A549 (cell line): ENCODE data around the gene TNFRSF19. TPM values are rescaled to one million over a fixed set of nuclear protein-coding genes. Genes with fewer than 3 reads are reported as not detected.

Experiments used
- ATAC-seq, 2 experiments: fragments of 200-7000 bp in 1 of 2; fragments of >200 bp in 1 of 2; cut with Nextera tagmentation in 1 of 2; cut with Tn5 transposase in 1 of 2; 3 replicates each; pipeline versions ENCODE4 v1.8.0 to v1.9.1; 2018 to 2020; ENCODE audit warnings: mild to moderate bottlenecking in 1 of 2, moderate library complexity in 1 of 2
- CTCF ChIA-PET: fragments of 300-600 bp; sonication (Branson Sonifier 250); formaldehyde crosslinking; extraction: SDS; loops from one replicate; lab custom pipeline; 2021; ENCODE audit warnings: antibody characterized with exemption, inconsistent platforms; lab: Yijun Ruan, JAX
- POLR2A ChIA-PET: fragments of 350-600 bp; formaldehyde crosslinking; extraction: SDS; loops from one replicate; lab custom pipeline; 2021; ENCODE audit warnings: antibody characterized with exemption, inconsistent platforms; lab: Yijun Ruan, JAX
- DNase-seq, 2 experiments: peaks; one replicate each; pipeline versions ENCODE4 v3.0.0 to v3.0.0-alpha.2; 2011 to 2016; ENCODE audit warnings: low read depth in 1 of 2, low spot score in 1 of 2
- FAIRE-seq: peaks from 2 replicates; lab custom pipeline; 2011; peaks lifted over from hg19 to GRCh38; lab: Jason Lieb, UNC
- H3K27ac ChIP-seq, 2 experiments: fragments of >200 bp; sonication (Bioruptor Twin); formaldehyde crosslinking; 3 replicates each; pipeline ENCODE4 v1.5.1; 2016 to 2017
- H3K4me1 ChIP-seq: fragments of >200 bp; sonication (Bioruptor Twin); formaldehyde crosslinking; 3 replicates; pipeline ENCODE4 v1.6.1; 2016
- H3K4me2 ChIP-seq: fragments of >200 bp; sonication (Bioruptor Twin); formaldehyde crosslinking; 3 replicates; pipeline ENCODE4 v1.6.1; 2016
- H3K4me3 ChIP-seq: fragments of >200 bp; sonication (Bioruptor Twin); formaldehyde crosslinking; 3 replicates; pipeline ENCODE4 v1.5.1; 2016
- H3K9me3 ChIP-seq: fragments of >200 bp; sonication (Bioruptor Twin); formaldehyde crosslinking; 3 replicates; pipeline ENCODE4 v1.6.1; 2016
- ATOH8 ChIP-seq: fragments of 250-450 bp; sonication (Bioruptor Pico); IDR thresholded peaks from 2 replicates; pipeline ENCODE4 v1.5.0; 2020; ENCODE audit warnings: low read depth, mild to moderate bottlenecking, moderate library complexity
- BHLHE40 ChIP-seq: IDR thresholded peaks from 2 replicates; pipeline ENCODE4 v1.6.1; 2012; ENCODE audit warnings: low read depth, low read length, inconsistent platforms
- E2F6 ChIP-seq: IDR thresholded peaks from 2 replicates; pipeline ENCODE4 v1.6.1; 2012; ENCODE audit warnings: low read depth, borderline replicate concordance
- EHF ChIP-seq: fragments of 250-450 bp; sonication (Bioruptor Pico); IDR thresholded peaks from 2 replicates; pipeline ENCODE4 v1.5.0; 2020; ENCODE audit warnings: mild to moderate bottlenecking
- ELK1 ChIP-seq: fragments of 150-350 bp; IDR thresholded peaks from 2 replicates; pipeline ENCODE4 v1.6.1; 2014; ENCODE audit warnings: low read depth, mild to moderate bottlenecking, low read length
- ESRRA ChIP-seq: fragments of 150-350 bp; IDR thresholded peaks from 2 replicates; pipeline ENCODE4 v1.6.1; 2014; ENCODE audit warnings: mild to moderate bottlenecking, low read length, borderline replicate concordance
- FOSL2 ChIP-seq, 2 experiments: fragments of 450-650 bp in 1 of 2; fragments of >200 bp in 1 of 2; sonication (Bioruptor Twin) in 1 of 2; formaldehyde crosslinking; IDR thresholded peaks; 2 replicates each; pipeline versions ENCODE4 v1.5.0 to v1.6.1; 2016 to 2020; ENCODE audit warnings: mild to moderate bottlenecking in 1 of 2, moderate library complexity in 1 of 2
- FOXS1 ChIP-seq: fragments of 250-450 bp; sonication (Bioruptor Pico); IDR thresholded peaks from 2 replicates; pipeline ENCODE4 v1.5.0; 2020; ENCODE audit warnings: mild to moderate bottlenecking, moderate library complexity
- GATA3 ChIP-seq: IDR thresholded peaks from 2 replicates; pipeline ENCODE4 v1.6.1; 2012; ENCODE audit warnings: borderline replicate concordance
- HDAC2 ChIP-seq: fragments of 200-600 bp; sonication (generic); IDR thresholded peaks from 2 replicates; pipeline ENCODE4 v1.6.1; 2016
- HES2 ChIP-seq: fragments of >200 bp; sonication (Bioruptor Twin); formaldehyde crosslinking; IDR thresholded peaks from 2 replicates; pipeline ENCODE4 v1.6.1; 2016
- HOXB5 ChIP-seq: fragments of 250-450 bp; sonication (Bioruptor Pico); IDR thresholded peaks from 2 replicates; pipeline ENCODE4 v1.5.0; 2020; ENCODE audit warnings: mild to moderate bottlenecking, moderate library complexity
- JUN ChIP-seq, 2 experiments: fragments of >200 bp; sonication (Bioruptor Twin); formaldehyde crosslinking; IDR thresholded peaks; 2 replicates in 1 of 2; 3 replicates in 1 of 2; pipeline ENCODE4 v1.6.1; 2016 to 2017
- MYC ChIP-seq: IDR thresholded peaks from 2 replicates; pipeline ENCODE4 v1.6.1; 2012; ENCODE audit warnings: mild to moderate bottlenecking, inconsistent platforms, low read length, improper control_type of control experiment, borderline replicate concordance
- NFE2L2 ChIP-seq: fragments of 150-350 bp; conservative IDR thresholded peaks from 2 replicates; pipeline ENCODE4 v1.6.1; 2014; ENCODE audit warnings: low read length
- PBX3 ChIP-seq: IDR thresholded peaks from 2 replicates; pipeline ENCODE4 v1.6.1; 2012
- PHF8 ChIP-seq: fragments of 200-600 bp; sonication (generic); IDR thresholded peaks from 2 replicates; pipeline ENCODE4 v1.6.1; 2016; ENCODE audit warnings: low read depth, mild to moderate bottlenecking, antibody characterized with exemption, moderate library complexity, borderline replicate concordance
- POLR2AphosphoS2 ChIP-seq: conservative IDR thresholded peaks from 2 replicates; pipeline ENCODE4 v1.6.1; 2012; ENCODE audit warnings: low read length, improper control_type of control experiment, inconsistent platforms
- RAD21 ChIP-seq, 2 experiments: fragments of >200 bp in 1 of 2; sonication (Bioruptor Twin) in 1 of 2; formaldehyde crosslinking in 1 of 2; IDR thresholded peaks in 1 of 2; conservative IDR thresholded peaks in 1 of 2; 2 replicates in 1 of 2; 3 replicates in 1 of 2; pipeline ENCODE4 v1.6.1; 2012 to 2018; ENCODE audit warnings: inconsistent platforms in 1 of 2
- RARB ChIP-seq: fragments of 250-450 bp; sonication (Bioruptor Pico); IDR thresholded peaks from 2 replicates; pipeline ENCODE4 v1.8.0; 2021; ENCODE audit warnings: mild to moderate bottlenecking, moderate library complexity
- REST ChIP-seq: fragments of 200-600 bp; sonication (generic); IDR thresholded peaks from 2 replicates; pipeline ENCODE4 v1.6.1; 2016; ENCODE audit warnings: antibody characterized with exemption, mild to moderate bottlenecking, moderate library complexity
- RFX5 ChIP-seq: fragments of 450-650 bp; IDR thresholded peaks from 2 replicates; pipeline ENCODE4 v1.7.1; 2014; ENCODE audit warnings: antibody characterized with exemption, mild to moderate bottlenecking, moderate library complexity
- SMC3 ChIP-seq: fragments of >200 bp; sonication (Bioruptor Twin); formaldehyde crosslinking; IDR thresholded peaks from 3 replicates; pipeline ENCODE4 v1.6.1; 2018; ENCODE audit warnings: inconsistent platforms
- ZFP36 ChIP-seq: fragments of 450-650 bp; IDR thresholded peaks from 2 replicates; pipeline ENCODE4 v1.6.1; 2014; ENCODE audit warnings: borderline replicate concordance; ENCODE audit not compliant: partially characterized antibody
- ZNF302 ChIP-seq: fragments of 250-450 bp; sonication (Bioruptor Pico); IDR thresholded peaks from 2 replicates; pipeline ENCODE4 v1.9.0; 2021; ENCODE audit warnings: inconsistent platforms, mild to moderate bottlenecking, moderate library complexity
- ZSCAN20 ChIP-seq: fragments of 250-450 bp; sonication (Bioruptor Pico); IDR thresholded peaks from 2 replicates; pipeline ENCODE4 v1.8.0; 2022; ENCODE audit warnings: mild to moderate bottlenecking, moderate library complexity
- WGBS: methylation state at CpG from one replicate; pipeline ENCODE4 v1.1.6; 2017; ENCODE audit errors: missing lambda C conversion rate; 5-methylcytosine and 5-hydroxymethylcytosine counted together
- polyA plus RNA-seq, 4 experiments: library from polyadenylated mRNA; depleted of rRNA in 3 of 4; stranded (reverse); fragments of >200 nt; fragmentation: RNase III in 1 of 4; extraction: RNeasy Plus Mini Kit Qiagen cat#74134 plus additional on column Dnase treatment in 1 of 4; gene quantifications; 2 replicates in 3 of 4; 3 replicates in 1 of 4; pipeline ENCODE4 v1.2.3, GENCODE V29; 2011 to 2017

TNFRSF19 gene
- polyA plus RNA-seq, 2 of the 4 experiments (the other 2 are of a cell fraction), result 1.2 to 1.9 TPM

GRCh38 chr13:23552171-23552570, 18.0 kb upstream of the TNFRSF19 start (continued):
- TF ChIP-seq FOSL2 (IDR thresholded peaks at IDR 0.05) (no peak), FOSL2 (CRISPR knock-in tag; IDR thresholded peaks at IDR 0.05) (no peak), HOXB5 (CRISPR knock-in tag) (no peak), ELK1 (no peak), PBX3 (no peak), POLR2AphosphoS2 (no peak), EHF (CRISPR knock-in tag) (no peak), NFE2L2 (no peak), MYC (no peak)

GRCh38 chr13:23552661-23553060, 17.6 kb upstream of the TNFRSF19 start:
- H3K9me3 ChIP-seq, result no peaks in the 10 kb centered on the region
- WGBS, result 93% methylated on average over 2 of the region's 2 CpGs
- no peak overlapping the region for H3K4me3 ChIP-seq
- TF ChIP-seq SMC3 (no peak), BHLHE40 (no peak), ZNF302 (CRISPR knock-in tag) (no peak), E2F6 (no peak), RARB (CRISPR knock-in tag) (no peak), GATA3 (no peak), JUN (IDR thresholded peaks at IDR 0.05) (no peak), REST (no peak), EHF (CRISPR knock-in tag) (no peak), HDAC2 (no peak), RFX5 (no peak), ZFP36 (no peak), NFE2L2 (no peak), HES2 (no peak), RAD21 (conservative IDR thresholded peaks at IDR 0.05 in 1 of 2, IDR thresholded peaks at IDR 0.05 in 1 of 2) (no peak), FOXS1 (no peak), ZSCAN20 (CRISPR knock-in tag) (no peak), ESRRA (no peak), ATOH8 (CRISPR knock-in tag) (no peak), PHF8 (no peak)
- TF ChIP-seq, all 56 proteins: peak for 0
- ATAC-seq (no peak), FAIRE-seq (no peak), DNase-seq (no peak)
- Histone ChIP-seq H3K4me1 (peaks cover 3% of the 10 kb centered on the region; the same call in 1 of the 3 replicates), H3K4me2 (no peak overlapping the region), H3K27ac (no peak overlapping the region)
- ChIA-PET CTCF (no interaction called here), POLR2A (no interaction called here)
